H1 (cell line): ENCODE data around the gene WDR7. TPM values are rescaled to one million over a fixed set of nuclear protein-coding genes. Genes with fewer than 3 reads are reported as not detected.

ENCODE experiments used
- CTCF ChIA-PET: fragments of 300-600 bp; sonication (Branson Sonifier 250); formaldehyde crosslinking; loops from one replicate; lab custom pipeline; 2021; ENCODE audit not compliant: partially characterized antibody; lab: Charles Lee
- POLR2A ChIA-PET: fragments of 300-600 bp; sonication (Branson Sonifier 250); formaldehyde crosslinking; loops from one replicate; lab custom pipeline; 2021; ENCODE audit warnings: inconsistent platforms; ENCODE audit not compliant: partially characterized antibody; lab: Charles Lee
- DNase-seq, 2 experiments: peaks; one replicate each; pipeline versions ENCODE4 v3.0.0 to v3.0.0-alpha.2; 2010 to 2022; ENCODE audit warnings: low spot score in 2 of 2, low read depth in 1 of 2, mixed read lengths in 1 of 2
- FAIRE-seq: peaks from 2 replicates; lab custom pipeline; 2011; peaks lifted over from hg19 to GRCh38; lab: Jason Lieb, UNC
- H2AFZ ChIP-seq: 2 replicates; pipeline ENCODE4 v1.8.1; 2012; ENCODE audit warnings: low read length, inconsistent platforms
- H2AK5ac ChIP-seq: 2 replicates; pipeline ENCODE4 v1.6.1; 2013; ENCODE audit warnings: low read depth, low read length
- H2BK120ac ChIP-seq: replicated peaks from 2 replicates; pipeline ENCODE3; 2013; ENCODE audit warnings: low read depth, low read length, inconsistent platforms
- H2BK12ac ChIP-seq: 2 replicates; pipeline ENCODE4 v1.6.1; 2013; ENCODE audit warnings: low read depth, low read length
- H2BK15ac ChIP-seq: 2 replicates; pipeline ENCODE4 v1.6.1; 2013; ENCODE audit warnings: low read length
- H2BK20ac ChIP-seq: 2 replicates; pipeline ENCODE4 v1.6.1; 2013; ENCODE audit warnings: low read length
- H2BK5ac ChIP-seq: 2 replicates; pipeline ENCODE4 v1.6.1; 2013; ENCODE audit warnings: low read depth, low read length
- H3K14ac ChIP-seq: 2 replicates; pipeline ENCODE4 v1.6.1; 2013; ENCODE audit warnings: inconsistent platforms; ENCODE audit not compliant: insufficient read length
- H3K18ac ChIP-seq: 2 replicates; pipeline ENCODE4 v1.6.1; 2013; ENCODE audit warnings: low read length; ENCODE audit errors: extremely low read depth
- H3K23ac ChIP-seq: 2 replicates; pipeline ENCODE4 v1.6.1; 2013; ENCODE audit warnings: inconsistent platforms; ENCODE audit not compliant: insufficient read length
- H3K23me2 ChIP-seq: 2 replicates; pipeline ENCODE4 v1.6.1; 2013; ENCODE audit warnings: low read depth, low read length
- H3K27ac ChIP-seq: 2 replicates; pipeline ENCODE4 v1.6.1; 2011; ENCODE audit warnings: low read depth, low read length, inconsistent platforms
- H3K27me3 ChIP-seq, 4 experiments: replicated peaks in 1 of 4; 1 replicate in 1 of 4; 2 replicates in 3 of 4; pipeline versions ENCODE4 v1.6.1 to v1.8.1; 2011 to 2013; ENCODE audit warnings: low read length in 3 of 4, mild to moderate bottlenecking in 3 of 4, inconsistent platforms in 2 of 4, mixed read lengths in 2 of 4, moderate library complexity in 1 of 4; ENCODE audit not compliant: control insufficient read depth in 3 of 4, insufficient read depth in 3 of 4; ENCODE audit errors: extremely low read depth in 1 of 4
- H3K36me3 ChIP-seq, 4 experiments: 2 replicates each; pipeline versions ENCODE4 v1.6.1 to v1.8.1; 2011 to 2013; ENCODE audit warnings: mild to moderate bottlenecking in 4 of 4, low read length in 3 of 4, moderate library complexity in 2 of 4, control low read depth in 1 of 4, inconsistent platforms in 1 of 4; ENCODE audit not compliant: insufficient read depth in 4 of 4, control insufficient read depth in 2 of 4
- H3K4ac ChIP-seq: replicated peaks from 2 replicates; pipeline ENCODE3; 2013; ENCODE audit warnings: low read length, low read depth, mixed read lengths, inconsistent platforms; ENCODE audit not compliant: insufficient read length
- H3K4me1 ChIP-seq, 4 experiments: replicated peaks in 1 of 4; 1 replicate in 1 of 4; 2 replicates in 3 of 4; pipeline versions ENCODE4 v1.6.1 to v1.8.1; 2011 to 2013; ENCODE audit warnings: low read length in 3 of 4, inconsistent platforms in 2 of 4, mixed read lengths in 1 of 4; ENCODE audit not compliant: insufficient read depth in 4 of 4, control insufficient read depth in 3 of 4
- H3K4me2 ChIP-seq, 2 experiments: 2 replicates each; pipeline versions ENCODE4 v1.6.1 to v1.8.1; 2011 to 2013; ENCODE audit warnings: low read depth in 2 of 2, low read length in 2 of 2, control low read depth in 1 of 2, inconsistent platforms in 1 of 2, mild to moderate bottlenecking in 1 of 2; ENCODE audit not compliant: insufficient read depth in 1 of 2
- H3K4me3 ChIP-seq, 4 experiments: fragments of 200-600, 300-600 bp in 1 of 4; sonication (generic), shearing (Covaris generic), sonication (Bioruptor Twin) in 1 of 4; 2 replicates each; pipeline versions ENCODE4 v1.5.1 to v1.8.1; 2011 to 2016; ENCODE audit warnings: low read length in 4 of 4, low read depth in 3 of 4, control low read depth in 2 of 4, inconsistent platforms in 2 of 4, mild to moderate bottlenecking in 2 of 4, mixed read lengths in 1 of 4, moderate library complexity in 1 of 4; ENCODE audit not compliant: insufficient read depth in 2 of 4; ENCODE audit errors: extremely low read depth in 1 of 4
- H3K56ac ChIP-seq: replicated peaks from 2 replicates; pipeline ENCODE3; 2013; ENCODE audit warnings: low read depth, mild to moderate bottlenecking, mixed read lengths, low read length, inconsistent platforms; ENCODE audit not compliant: insufficient read length
- H3K79me1 ChIP-seq: 2 replicates; pipeline ENCODE4 v1.6.1; 2013; ENCODE audit warnings: low read depth, low read length, control low read depth
- H3K79me2 ChIP-seq, 2 experiments: 2 replicates each; pipeline versions ENCODE4 v1.6.1 to v1.8.1; 2012 to 2013; ENCODE audit warnings: low read length in 2 of 2, mild to moderate bottlenecking in 2 of 2, inconsistent platforms in 1 of 2; ENCODE audit not compliant: insufficient read depth in 2 of 2, control insufficient read depth in 1 of 2
- H3K9ac ChIP-seq, 4 experiments: replicated peaks in 1 of 4; 1 replicate in 1 of 4; 2 replicates in 3 of 4; pipeline versions ENCODE4 v1.6.1 to v1.8.1; 2011 to 2013; ENCODE audit warnings: low read depth in 3 of 4, low read length in 3 of 4, control low read depth in 2 of 4, mild to moderate bottlenecking in 2 of 4, moderate library complexity in 2 of 4, inconsistent platforms in 1 of 4; ENCODE audit errors: extremely low read depth in 1 of 4
- H3K9me3 ChIP-seq, 2 experiments: 2 replicates each; pipeline versions ENCODE4 v1.6.1 to v1.8.1; 2012 to 2013; ENCODE audit warnings: mild to moderate bottlenecking in 2 of 2, moderate library complexity in 2 of 2, control low read depth in 1 of 2, inconsistent platforms in 1 of 2, low read depth in 1 of 2, low read length in 1 of 2, mixed read lengths in 1 of 2; ENCODE audit not compliant: insufficient read depth in 2 of 2
- H4K20me1 ChIP-seq, 2 experiments: replicated peaks in 1 of 2; 2 replicates each; pipeline versions ENCODE3 to v1.8.1; 2011 to 2013; ENCODE audit warnings: inconsistent platforms in 2 of 2, low read length in 2 of 2, mild to moderate bottlenecking in 1 of 2; ENCODE audit not compliant: insufficient read depth in 2 of 2, control insufficient read depth in 1 of 2
- H4K5ac ChIP-seq: 2 replicates; pipeline ENCODE4 v1.6.1; 2013; ENCODE audit warnings: low read length, low read depth, mixed read lengths, inconsistent platforms; ENCODE audit not compliant: insufficient read length
- H4K8ac ChIP-seq: 2 replicates; pipeline ENCODE4 v1.8.0; 2013; ENCODE audit warnings: mild to moderate bottlenecking, moderate library complexity, low read length, inconsistent platforms; ENCODE audit not compliant: insufficient read depth; ENCODE audit errors: extremely low read depth
- H4K91ac ChIP-seq: replicated peaks from 2 replicates; pipeline ENCODE3; 2013; ENCODE audit warnings: low read length, mixed read lengths, inconsistent platforms; ENCODE audit not compliant: insufficient read length
- CHD2 ChIP-seq: IDR thresholded peaks from 2 replicates; pipeline ENCODE4 v1.6.1; 2012; ENCODE audit warnings: low read length, improper control_type of control experiment
- RNF2 ChIP-seq: fragments of 200-900, 300-1000 bp; sonication (generic); IDR thresholded peaks from 2 replicates; pipeline ENCODE4 v1.7.1; 2016; ENCODE audit warnings: borderline replicate concordance, low read depth, mild to moderate bottlenecking, antibody characterized with exemption, low read length; ENCODE audit not compliant: poor library complexity, severe bottlenecking; ENCODE audit errors: missing control alignments
- SAP30 ChIP-seq: fragments of 300-600 bp; sonication (generic); IDR thresholded peaks from 2 replicates; pipeline ENCODE4 v1.7.1; 2012; ENCODE audit warnings: low read length, moderate library complexity, mild to moderate bottlenecking, inconsistent platforms; ENCODE audit not compliant: insufficient read depth, insufficient replicate concordance
- SIRT6 ChIP-seq: IDR thresholded peaks from one replicate; pipeline ENCODE4 v1.7.1; 2012; ENCODE audit warnings: low read length, inconsistent platforms
- SRF ChIP-seq: IDR thresholded peaks from 2 replicates; pipeline ENCODE4 v1.6.1; 2011; ENCODE audit warnings: mild to moderate bottlenecking, low read depth, low read length, moderate library complexity
- TAF7 ChIP-seq: optimal IDR thresholded peaks from 2 replicates; pipeline ENCODE3; 2011; ENCODE audit warnings: low read depth, mild to moderate bottlenecking, inconsistent platforms, low read length, moderate library complexity, borderline replicate concordance
- TBP ChIP-seq: IDR thresholded peaks from 2 replicates; pipeline ENCODE4 v1.6.1; 2011; ENCODE audit warnings: low read depth, low read length, improper control_type of control experiment
- USF2 ChIP-seq: IDR thresholded peaks from 2 replicates; pipeline ENCODE4 v1.6.1; 2011; ENCODE audit warnings: low read length, improper control_type of control experiment
- polyA plus RNA-seq, 7 experiments: library from polyadenylated mRNA; depleted of rRNA in 3 of 7; stranded (reverse) in 5 of 7; unstranded in 2 of 7; fragments of >200 nt in 5 of 7; fragments of 200-250 nt in 2 of 7; gene quantifications; 1 replicate in 5 of 7; 2 replicates in 1 of 7; 4 replicates in 1 of 7; pipeline versions ENCODE4 v1.2.1 to v1.2.3, GENCODE V29; 2011 to 2013; ENCODE audit warnings: missing spikeins in 2 of 7, mixed read lengths in 2 of 7
- total RNA-seq: library from RNA; stranded (reverse); fragmentation: NEBNext Ultra II Directional; extraction: Animal tissue kit (Norgen Biotek cat#: 25700); gene quantifications from 2 replicates; pipeline ENCODE4 v1.2.1, GENCODE V29; 2021
- TF ChIP-seq, protein P1 (sequence below): IDR thresholded peaks from 2 replicates; pipeline ENCODE4 v1.6.1; 2012; ENCODE audit warnings: inconsistent platforms

The WDR7 gene
- total and polyA plus RNA-seq, 2 of the 8 experiments (the other 6 are each of a cell fraction or from before 2014, with no cell fraction given), result 5.5 to 15.2 TPM

- TF ChIP-seq SRF, result no peak
Measured at GRCh38 chr18:56721491-56721890, 70.3 kb downstream of the WDR7 start (continued).

DNA sequence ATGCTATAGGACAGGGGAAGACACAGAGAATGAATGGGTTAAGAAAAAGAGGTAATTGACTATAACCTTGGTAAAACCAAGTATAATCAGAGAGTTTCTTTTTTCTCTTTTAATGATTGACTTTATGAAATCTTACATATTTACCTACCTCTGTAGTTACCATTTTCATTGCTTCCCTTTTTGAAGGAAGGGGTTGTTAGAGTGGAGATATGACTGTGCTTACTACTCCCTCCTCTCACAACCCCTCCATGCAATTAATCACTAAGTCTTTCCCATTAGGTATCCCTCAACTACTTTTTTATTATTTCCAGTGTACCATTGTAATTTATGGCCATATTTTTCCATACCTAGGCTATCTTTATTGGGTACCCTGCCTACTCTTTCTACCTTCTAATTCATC lies 71.4 kb downstream of the WDR7 start:
- Histone ChIP-seq H3K27ac (no peak overlapping the region), H3K36me3 (no peaks in the 10 kb centered on the region), H3K23me2 (no peaks in the 10 kb centered on the region), H3K27me3 (no peaks in the 10 kb centered on the region), H3K56ac (no peak overlapping the region), H3K9me3 (no peaks in the 10 kb centered on the region), H3K4me1 (no peaks in the 10 kb centered on the region), H3K4ac (no peak overlapping the region), H2AFZ (no peak overlapping the region), H2BK120ac (no peak overlapping the region), H3K79me2 (no peaks in the 10 kb centered on the region), H2BK12ac (no peak overlapping the region), H2BK5ac (no peak overlapping the region), H3K18ac (no peak overlapping the region), H3K4me3 (no peak overlapping the region), H4K5ac (no peak overlapping the region), H2BK15ac (no peak overlapping the region), H4K8ac (no peak overlapping the region), H2AK5ac (no peak overlapping the region), H2BK20ac (no peak overlapping the region), H3K14ac (no peak overlapping the region), H3K9ac (no peak overlapping the region), H3K4me2 (no peak overlapping the region), H3K23ac (no peak overlapping the region), H4K91ac (no peak overlapping the region), H4K20me1 (no peaks in the 10 kb centered on the region), H3K79me1 (no peaks in the 10 kb centered on the region)
- CTCF ChIA-PET, result no interaction called here
- POLR2A ChIA-PET, result no interaction called here
- FAIRE-seq, result no peak
- no peak for DNase-seq
- TF ChIP-seq USF2 (no peak), TAF7 (no peak), TBP (no peak), CHD2 (no peak), SAP30 (no peak), RNF2 (no peak), SIRT6 (no peak)
- TF ChIP-seq, protein P1, sequence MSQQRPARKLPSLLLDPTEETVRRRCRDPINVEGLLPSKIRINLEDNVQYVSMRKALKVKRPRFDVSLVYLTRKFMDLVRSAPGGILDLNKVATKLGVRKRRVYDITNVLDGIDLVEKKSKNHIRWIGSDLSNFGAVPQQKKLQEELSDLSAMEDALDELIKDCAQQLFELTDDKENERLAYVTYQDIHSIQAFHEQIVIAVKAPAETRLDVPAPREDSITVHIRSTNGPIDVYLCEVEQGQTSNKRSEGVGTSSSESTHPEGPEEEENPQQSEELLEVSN, result no peak
